ENCODE results near the gene HOATZ.

Gene HOATZ

DNA sequence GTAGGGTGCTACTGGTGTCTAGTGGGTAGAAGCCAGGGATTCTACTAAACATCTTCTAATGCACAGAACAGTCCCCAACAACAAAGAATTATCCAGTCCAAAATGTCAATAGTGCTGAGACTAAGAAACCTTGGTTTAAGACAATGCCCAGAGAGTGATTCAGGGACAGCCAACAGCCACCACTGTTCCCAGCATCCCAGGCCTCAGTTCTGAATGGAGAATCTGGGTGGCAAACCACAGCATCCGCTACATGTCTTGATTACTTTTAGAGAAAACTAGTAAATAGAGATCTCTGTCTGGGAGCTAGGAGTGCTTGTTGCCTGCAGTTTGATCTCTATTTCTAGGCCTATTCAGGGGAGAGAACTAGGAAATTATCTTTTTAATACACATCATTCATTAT lies 66.8 kb downstream of the HOATZ start:
- no peak for DNase-seq (ENCODE audit: low spot score)

DNA sequence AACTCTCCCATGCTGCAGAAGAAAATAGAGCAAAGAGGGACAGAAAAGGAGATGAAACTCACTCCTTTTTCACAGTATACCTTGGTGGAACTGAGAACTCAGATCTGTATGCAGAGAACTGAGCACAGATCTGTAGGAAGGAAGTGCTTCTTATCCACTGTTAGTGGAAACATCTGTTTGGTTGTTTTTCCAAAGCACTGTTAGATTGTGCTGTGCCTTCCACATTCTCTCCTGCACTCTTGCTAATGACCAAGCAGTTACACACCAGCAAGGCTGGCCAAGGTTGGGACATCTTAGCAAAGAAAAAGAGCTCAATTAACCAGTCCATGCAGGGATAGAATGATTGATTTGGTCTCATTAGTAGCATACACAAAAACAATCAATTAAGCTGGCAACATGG lies 67.6 kb downstream of the HOATZ start:
- DNase-seq (ENCODE audit: low spot score): no peak

DNA sequence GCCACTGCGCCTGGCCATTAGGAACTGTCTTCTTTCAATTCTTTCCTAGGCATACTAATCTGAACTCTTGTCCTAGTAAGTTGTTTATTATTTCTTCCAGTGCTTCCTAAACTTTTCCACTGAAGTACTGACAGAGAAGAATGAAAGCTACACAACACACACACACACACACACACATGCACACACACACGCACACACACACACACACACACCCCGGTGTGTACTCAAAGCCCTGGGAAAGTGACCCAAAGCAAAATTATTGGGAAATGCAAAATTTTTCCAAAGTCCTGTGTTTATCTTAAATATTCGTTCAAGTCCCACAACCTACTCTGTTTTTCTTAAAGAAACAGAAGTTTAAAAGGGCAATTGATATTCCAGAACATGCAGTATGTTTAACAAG lies 68.3 kb downstream of the HOATZ start:
- DNase-seq (ENCODE audit: low spot score): no peak

DNA sequence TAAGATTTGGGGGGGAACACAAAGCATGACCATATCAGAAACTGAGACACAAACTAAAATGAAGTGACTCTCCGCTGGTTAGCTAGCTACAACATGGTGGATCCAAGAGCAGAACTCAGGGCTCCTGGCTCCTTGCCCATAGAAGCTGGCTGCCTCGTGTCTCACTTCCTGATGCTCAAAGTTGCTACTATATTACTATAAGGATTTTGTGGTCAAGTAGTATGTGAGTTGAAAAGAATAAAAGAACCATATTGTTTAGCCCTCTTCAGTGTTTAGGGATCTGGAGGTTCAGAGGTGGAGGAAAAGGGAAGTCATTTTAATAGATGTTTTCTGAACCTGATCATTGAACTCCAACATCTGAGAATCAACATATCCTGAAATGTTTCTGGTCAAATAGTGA lies 70.8 kb downstream of the HOATZ start:
- no peak for DNase-seq (ENCODE audit: low spot score)

DNA sequence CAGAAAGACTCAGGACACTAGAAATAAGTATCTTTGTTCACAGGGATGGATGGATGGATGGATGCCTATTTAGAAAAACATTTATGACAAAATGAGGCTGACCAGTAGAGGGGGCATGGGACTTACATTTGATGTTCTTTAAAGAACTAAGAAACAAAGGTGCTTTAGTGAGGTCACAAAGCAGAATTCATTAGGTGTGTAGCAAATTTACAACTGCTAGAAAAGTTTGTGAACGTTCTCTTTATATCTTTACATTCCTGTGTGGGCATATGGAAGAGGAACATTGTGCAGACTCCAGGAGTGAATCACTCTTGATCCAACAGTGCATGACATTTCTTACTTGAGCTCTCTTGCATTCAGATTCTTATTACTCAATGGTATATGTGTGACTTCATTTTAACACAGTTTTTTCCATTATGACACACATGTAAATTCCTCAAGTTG lies 71.8 kb downstream of the HOATZ start:
- DNase-seq (ENCODE audit: low spot score): peak; percentile 40

Data from germinal center (tissue), 1 donor.